Measurements from ENCODE around the gene TEAD3. TPM values are rescaled to one million over a fixed set of nuclear protein-coding genes. Genes with fewer than 3 reads are reported as not detected.

Gene TEAD3
- total and polyA plus RNA-seq, 2 experiments from 2014 or later, result 15.0 to 26.5 TPM

DNA sequence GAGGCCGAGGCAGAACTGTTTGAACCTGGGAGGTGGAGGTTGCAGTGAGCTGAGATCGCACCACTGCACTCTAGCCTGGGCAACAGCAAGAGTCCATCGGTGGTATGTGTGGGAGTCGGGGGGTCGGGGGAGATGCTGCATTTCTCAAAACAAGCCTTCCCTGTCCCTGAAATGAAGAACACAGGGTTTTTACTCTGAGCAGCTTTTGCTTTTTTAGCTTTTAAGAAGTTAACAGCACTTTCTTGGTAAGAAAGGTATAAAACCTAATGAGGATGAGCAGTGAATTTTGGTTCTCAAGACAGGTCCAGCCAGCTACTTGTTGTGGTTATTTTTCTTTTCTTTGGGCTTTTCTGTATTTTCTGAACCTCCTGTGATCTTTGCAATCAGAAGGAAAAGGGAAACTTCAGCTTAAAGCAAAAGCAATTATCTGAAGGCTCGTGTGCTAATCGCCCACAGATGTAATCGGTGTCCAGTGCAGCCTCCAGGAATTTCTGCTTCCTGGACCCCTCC is 25.0 kb downstream of the TEAD3 start:
- Mint-ChIP-seq H3K27ac (peak overlapping the region; percentile 86), H3K36me3 (ENCODE audit: low read depth) (peaks cover 73% of the 10 kb centered on the region), H3K4me3 (peak overlapping the region; percentile 93; the same call in 2 of the 3 replicates), H3K4me1 (peaks cover 45% of the 10 kb centered on the region), H3K27me3 (ENCODE audit: insufficient read depth, low read depth, poor library complexity) (peaks cover 68% of the 10 kb centered on the region), H3K9me3 (peaks cover 8% of the 10 kb centered on the region; the same call in 2 of the 3 replicates)
- no peak for ATAC-seq
- Histone ChIP-seq H3K36me3 (ENCODE audit: insufficient read depth) (peaks cover 38% of the 10 kb centered on the region), H2AFZ (no peak overlapping the region), H3K27me3 (ENCODE audit: insufficient read depth) (peaks cover 5% of the 10 kb centered on the region; the same call in 1 of the 2 replicates), H3K4me1 (ENCODE audit: insufficient read depth) (peaks cover 25% of the 10 kb centered on the region), H3K4me3 (peak overlapping the region; percentile 100; the same call in 1 of the 2 replicates), H3K27ac (ENCODE audit: low read depth) (peak overlapping the region; percentile 98), H3F3A (replicated peaks; ENCODE audit: low read depth) (peaks cover 65% of the 10 kb centered on the region), H3K79me2 (replicated peaks; ENCODE audit: insufficient read depth) (peaks cover 33% of the 10 kb centered on the region), H3K4me2 (peak overlapping the region; percentile 100), H3K9me2 (ENCODE audit: insufficient read depth) (no peaks in the 10 kb centered on the region), H4K20me1 (replicated peaks; ENCODE audit: insufficient read depth) (peaks cover 40% of the 10 kb centered on the region)
- TF ChIP-seq JUNB (IDR thresholded peaks at IDR 0.05; ENCODE audit: unreplicated experiment) (no peak), POLR2AphosphoS5 (IDR thresholded peaks at IDR 0.05; ENCODE audit: low read depth) (no peak; the same call in 1 of the 2 replicates), CTCF (conservative IDR thresholded peaks at IDR 0.05; ENCODE audit: low read depth in 2 of 2) (no peak), ZNF462 (CRISPR knock-in tag; IDR thresholded peaks at IDR 0.05) (no peak), STAT1 (IDR thresholded peaks at IDR 0.05; ENCODE audit: unreplicated experiment) (no peak), CREB1 (CRISPR knock-in tag; IDR thresholded peaks at IDR 0.05; ENCODE audit: low read depth) (no peak), ZNF331 (CRISPR knock-in tag; IDR thresholded peaks at IDR 0.05; ENCODE audit: low read depth) (no peak), EZH2 (IDR thresholded peaks at IDR 0.05; ENCODE audit: low read depth, unreplicated experiment) (no peak), EZH2phosphoT487 (IDR thresholded peaks at IDR 0.05; ENCODE audit: unreplicated experiment) (no peak), ZNF114 (CRISPR knock-in tag; IDR thresholded peaks at IDR 0.05) (no peak), NANOG (IDR thresholded peaks at IDR 0.05; ENCODE audit: borderline replicate concordance) (no peak), REST (IDR thresholded peaks at IDR 0.05; ENCODE audit: unreplicated experiment) (no peak)
- TF ChIP-seq, protein P1, sequence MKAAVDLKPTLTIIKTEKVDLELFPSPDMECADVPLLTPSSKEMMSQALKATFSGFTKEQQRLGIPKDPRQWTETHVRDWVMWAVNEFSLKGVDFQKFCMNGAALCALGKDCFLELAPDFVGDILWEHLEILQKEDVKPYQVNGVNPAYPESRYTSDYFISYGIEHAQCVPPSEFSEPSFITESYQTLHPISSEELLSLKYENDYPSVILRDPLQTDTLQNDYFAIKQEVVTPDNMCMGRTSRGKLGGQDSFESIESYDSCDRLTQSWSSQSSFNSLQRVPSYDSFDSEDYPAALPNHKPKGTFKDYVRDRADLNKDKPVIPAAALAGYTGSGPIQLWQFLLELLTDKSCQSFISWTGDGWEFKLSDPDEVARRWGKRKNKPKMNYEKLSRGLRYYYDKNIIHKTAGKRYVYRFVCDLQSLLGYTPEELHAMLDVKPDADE (IDR thresholded peaks at IDR 0.05), result no peak
- no peak for DNase-seq (ENCODE audit: low spot score)

All from GM23338 (cell line).